GM18907 (cell line): Measurements from ENCODE around the gene ITPK1.

ENCODE experiments used
- ATAC-seq: cut with Tn5 transposase; IDR thresholded peaks from one replicate; pipeline ENCODE4 v1.9.1; 2021; ENCODE audit warnings: mild to moderate bottlenecking, moderate library complexity; ENCODE audit not compliant: unreplicated experiment

The ITPK1 gene

DNA sequence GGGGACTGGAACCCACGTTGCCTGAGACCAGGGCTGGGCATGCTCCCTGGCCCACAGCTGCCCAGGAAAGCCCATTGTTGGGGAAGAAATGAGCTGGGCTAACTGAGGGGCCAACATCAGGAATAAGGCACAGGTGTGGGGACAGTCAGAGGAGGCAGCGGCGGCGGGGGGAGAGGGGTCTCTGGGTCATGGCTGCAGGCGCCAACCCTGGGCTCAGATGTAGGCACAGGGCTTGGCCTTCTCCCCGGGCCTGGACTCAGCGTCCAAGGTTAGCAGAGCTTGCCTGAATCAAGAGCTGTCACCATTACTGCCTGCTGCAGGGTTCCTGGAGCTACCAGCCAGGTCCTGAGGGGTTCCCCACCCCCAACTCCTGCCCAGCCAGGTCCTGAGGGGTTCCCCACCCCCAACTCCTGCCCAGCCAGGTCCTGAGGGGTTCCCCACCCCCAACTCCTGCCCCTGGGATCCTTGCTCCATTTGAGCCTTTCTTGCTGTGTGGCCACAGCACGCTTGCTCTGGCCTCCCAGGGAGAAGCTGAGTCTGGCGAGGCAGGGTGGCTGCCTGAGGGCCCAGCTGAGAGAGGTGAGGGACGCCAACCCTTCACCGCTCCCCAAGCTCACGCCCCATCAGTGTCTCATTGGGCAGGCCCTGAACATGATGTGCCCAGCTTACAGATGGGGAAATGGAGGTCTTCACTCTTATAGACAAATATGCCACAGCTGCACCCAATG is 186.6 kb downstream of the ITPK1 start:
- no peak for ATAC-seq

DNA sequence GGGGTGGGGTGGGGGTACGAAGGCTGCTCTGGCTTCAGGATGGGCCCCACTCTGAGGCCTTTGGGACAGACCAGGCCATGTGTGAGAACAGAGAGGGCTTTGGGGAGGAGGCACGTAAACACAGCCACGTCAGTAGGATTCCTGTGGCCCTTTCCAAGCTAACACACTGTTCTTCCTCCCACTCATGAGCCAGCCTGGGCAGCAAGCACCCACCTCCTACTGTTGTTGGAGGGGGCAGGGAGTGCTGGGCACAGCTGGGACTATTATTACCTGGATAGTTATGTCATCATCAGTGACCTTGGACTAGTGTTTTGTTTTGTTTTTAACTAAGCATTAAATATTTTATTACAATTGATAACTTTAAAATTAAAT is 187.5 kb downstream of the ITPK1 start:
- no peak for ATAC-seq

DNA sequence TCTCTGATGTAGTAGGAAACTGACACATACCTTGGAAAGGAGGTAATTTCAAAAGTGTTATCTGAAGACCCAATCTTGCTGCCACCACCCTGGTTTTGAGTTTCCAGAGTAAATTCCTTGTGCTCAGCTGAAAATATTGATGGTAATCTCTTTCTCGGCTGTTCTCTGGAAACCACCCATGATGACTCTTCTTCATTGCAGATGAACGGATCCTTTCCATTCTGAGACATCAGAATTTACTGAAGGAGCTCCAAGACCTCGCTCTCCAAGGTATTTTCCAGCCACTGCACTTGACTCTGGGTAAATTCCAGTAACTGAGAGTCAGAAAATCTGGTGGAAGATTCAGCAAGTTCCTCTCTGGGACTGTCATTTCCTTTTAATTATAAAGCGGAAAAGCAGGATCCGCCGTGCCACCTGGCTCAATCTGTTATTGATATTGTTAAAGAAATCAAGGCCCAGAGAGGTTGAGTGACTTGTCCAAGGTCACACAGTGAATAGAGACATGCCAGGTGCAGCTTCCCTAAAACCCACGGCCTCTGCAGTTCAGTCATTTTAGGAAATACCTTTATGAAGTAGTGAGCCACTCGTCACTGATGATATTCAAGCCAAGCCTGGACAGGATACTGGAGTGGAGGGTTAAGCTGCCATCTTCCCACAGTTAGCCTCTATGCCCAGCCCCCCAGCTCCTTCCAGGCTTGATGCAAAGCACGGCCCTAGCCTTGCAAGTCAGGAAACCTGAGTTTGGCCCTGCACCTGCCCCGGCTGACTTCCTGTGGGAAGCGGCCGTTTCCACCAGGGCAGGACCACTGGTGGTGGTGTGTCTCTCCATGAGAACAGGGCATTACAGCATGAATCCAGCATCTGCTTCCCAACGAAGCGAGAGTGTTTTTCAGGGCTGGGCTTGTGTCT is 188.1 kb downstream of the ITPK1 start:
- ATAC-seq: no peak

DNA sequence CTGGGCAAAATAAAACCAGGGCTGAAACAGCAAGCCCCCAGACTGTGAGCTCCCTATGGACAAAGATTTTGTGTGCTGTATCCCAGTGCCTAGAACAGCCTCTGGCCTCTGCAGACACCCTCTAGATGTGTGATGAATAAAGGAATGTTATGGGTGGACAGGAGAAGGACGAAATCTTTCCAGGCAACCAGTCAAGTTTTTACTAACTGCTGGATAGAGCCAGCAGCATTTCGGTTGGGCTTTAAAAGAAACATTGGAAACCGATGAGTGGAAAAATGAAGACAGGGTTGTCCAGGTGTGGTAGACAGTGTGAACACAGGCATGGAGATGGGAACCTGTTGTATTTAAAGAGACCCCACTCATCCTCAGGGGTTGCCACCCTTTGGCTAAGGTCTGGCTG is 188.8 kb downstream of the ITPK1 start:
- ATAC-seq: no peak

DNA sequence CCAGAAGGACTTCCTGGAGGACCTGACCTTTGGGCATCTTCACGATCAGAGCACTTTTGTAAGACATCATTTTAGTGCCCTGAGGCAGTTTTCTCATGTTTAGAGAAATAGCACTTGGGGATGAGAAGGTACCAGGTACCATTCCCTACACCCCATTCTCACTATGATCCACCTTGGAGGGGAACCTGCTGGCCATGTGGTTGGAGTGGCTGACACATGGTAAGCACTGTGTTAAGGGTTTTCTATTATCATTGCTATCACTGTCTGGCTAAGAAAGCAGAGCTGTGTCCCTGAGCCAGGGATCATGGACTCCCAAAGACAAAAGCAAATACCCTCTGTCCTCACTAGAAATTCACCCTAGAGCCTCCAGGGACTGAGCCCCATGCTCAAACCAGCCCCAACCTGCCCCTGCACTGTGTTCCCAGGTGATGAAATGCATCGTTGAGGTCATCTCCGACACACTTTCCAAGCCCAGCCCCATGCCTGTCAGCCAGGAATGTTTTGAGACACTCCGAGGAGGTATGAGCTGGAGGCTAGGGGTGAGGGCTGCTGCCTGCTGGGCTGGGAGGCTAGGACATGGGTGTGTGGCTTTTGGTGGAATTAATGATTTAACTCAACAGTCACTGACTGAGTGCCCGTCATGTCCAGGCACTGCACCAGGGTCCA is 189.4 kb downstream of the ITPK1 start:
- ATAC-seq: no peak

DNA sequence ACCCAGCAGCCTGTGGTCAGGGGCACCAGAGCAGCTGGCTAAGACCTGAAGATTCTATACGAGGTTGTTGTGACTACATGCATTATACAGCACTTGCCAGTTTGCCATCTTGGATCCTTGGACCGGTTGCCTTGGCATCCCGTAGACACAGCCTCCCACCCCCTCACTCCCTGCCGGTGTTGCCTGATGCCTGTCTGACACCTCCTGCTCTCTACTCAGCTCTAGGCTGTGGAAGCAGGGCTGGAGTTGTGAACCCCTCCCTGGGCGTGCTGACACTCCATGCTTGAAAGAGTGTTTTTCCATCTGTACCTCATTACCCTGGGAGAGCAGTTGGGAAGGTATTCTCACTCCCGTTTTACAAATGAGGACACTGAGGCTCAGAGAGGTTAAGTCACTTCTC is 190.3 kb downstream of the ITPK1 start:
- no peak for ATAC-seq

DNA sequence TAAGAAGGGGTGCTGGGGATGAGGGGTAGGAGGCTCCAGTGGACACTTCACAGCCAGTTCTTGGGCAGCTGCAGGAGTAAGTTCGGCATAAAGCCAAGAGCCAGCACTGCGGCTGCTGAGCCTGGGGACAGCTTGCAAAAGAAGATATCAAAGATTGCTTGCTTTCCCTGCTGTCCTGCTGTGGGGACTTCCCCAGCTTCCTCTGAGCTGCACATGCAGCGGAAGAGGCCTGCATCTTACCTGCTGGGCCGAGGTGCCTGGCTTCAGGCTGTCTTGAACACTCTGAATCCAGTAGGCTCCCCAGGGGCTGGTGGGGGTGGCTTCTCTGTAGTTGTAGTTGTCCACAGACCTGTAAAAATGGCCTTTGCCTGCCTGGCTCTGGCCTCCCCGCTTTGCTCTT is 191.5 kb downstream of the ITPK1 start:
- no peak for ATAC-seq

DNA sequence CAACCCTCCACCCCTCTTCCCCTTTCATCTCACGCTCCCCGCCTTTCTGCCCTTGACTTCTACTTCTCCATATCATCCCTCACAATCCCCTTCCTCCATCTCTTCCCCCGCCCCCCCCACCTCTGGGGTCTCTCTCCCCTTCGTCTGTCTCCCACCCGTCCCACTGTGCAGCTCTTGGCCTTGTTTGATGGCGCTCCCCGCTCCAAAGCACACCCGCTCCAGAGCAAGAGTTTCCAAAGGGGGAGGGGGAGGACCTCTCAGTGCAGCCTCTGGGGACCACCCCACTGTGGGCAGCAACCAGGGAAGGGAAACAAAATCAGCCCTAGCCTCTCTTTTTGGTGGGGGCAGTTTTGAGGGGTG is 192.0 kb downstream of the ITPK1 start:
- ATAC-seq: no peak

DNA sequence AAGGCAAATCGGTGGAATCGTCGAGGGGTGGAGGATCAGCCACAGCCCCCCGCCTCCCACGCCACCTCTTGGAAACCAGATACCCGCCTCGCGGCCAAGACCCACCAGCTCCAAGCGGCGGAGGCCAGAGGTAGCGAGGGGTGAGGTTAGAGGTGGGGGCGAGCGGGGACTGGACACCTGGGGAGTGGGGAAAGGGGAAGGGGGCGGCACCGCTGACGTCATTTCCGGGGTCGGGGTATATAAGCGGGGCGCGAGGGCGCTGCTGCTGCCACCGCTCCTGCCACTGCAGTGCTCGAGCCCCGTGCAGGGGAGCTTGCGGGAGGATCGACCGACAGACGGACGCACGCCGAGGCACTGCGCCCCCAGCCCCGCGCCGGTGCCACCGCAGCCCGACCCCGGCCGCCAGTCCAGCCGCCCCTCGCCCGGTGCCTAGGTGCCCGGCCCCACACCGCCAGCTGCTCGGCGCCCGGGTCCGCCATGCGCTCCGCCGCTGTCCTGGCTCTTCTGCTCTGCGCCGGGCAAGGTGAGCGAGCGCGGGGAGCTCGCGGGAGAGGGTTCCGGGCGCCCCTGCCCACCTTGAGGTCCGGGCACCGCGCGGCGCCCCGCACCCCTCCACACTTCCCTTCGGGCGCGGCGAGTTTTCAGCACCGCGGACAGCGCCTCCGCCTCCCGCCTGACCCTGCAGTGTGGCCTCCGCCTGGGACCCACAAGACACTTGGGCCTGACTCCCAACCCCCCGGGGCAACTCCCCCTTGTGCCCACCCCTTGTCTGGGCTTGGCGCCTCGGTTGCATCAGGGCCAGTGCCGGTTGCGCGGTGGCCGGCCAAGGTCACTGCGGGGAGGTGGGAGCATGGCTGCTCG is 192.6 kb downstream of the ITPK1 start, which contains the start of gene CHGA:
Gene CHGA (plus strand): TSS at position 268 of the 861 bp plus-strand sequence. CDS start 210 bp downstream, at position 478.
- no peak for ATAC-seq

DNA sequence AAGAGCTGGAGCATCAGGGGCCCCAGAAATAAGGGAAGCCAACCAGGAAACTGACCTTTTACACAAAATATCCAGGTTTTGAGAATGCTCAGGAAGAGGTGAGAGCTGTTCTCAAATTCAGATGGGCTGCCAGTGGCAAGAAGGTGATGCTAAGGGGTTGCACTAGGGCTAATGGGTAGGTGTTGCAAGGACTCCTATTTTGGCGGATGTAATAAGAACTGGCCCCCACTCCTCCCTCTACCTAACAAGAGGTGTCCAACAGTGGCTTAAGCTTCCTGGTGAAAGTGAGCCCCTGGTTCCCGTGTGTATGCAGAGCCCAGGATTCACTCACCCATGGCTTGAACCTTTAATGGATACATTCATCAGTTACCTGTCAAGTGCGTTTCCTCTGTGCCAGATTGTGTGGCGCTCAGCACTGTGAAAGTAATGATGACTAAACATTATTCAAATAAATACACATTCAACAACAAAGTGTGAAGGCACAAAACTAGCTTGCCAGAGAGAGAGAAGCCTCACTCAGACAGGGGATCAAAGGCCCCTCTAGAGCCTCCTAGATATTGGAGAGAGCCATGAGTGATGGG is 193.5 kb downstream of the ITPK1 start:
- no peak for ATAC-seq

DNA sequence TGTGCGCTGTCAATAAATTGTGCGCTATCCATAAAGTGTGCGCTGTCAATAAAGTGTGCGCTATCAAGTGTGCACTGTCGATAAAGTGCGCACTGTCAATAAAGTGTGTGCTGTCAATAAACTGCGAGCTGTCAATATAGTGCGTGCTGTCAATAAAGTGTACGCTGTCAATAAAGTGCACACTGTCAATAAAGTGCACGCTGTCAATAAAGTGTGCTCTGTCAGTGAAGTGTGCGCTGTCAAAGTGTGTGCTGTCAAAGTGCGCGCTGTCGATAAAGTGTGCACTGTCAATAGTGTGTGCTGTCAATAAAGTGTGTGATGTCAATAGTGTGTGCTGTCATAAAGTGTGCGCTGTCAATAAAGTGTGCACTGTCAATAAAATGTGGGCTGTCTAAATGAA is 195.7 kb downstream of the ITPK1 start:
- ATAC-seq: no peak

DNA sequence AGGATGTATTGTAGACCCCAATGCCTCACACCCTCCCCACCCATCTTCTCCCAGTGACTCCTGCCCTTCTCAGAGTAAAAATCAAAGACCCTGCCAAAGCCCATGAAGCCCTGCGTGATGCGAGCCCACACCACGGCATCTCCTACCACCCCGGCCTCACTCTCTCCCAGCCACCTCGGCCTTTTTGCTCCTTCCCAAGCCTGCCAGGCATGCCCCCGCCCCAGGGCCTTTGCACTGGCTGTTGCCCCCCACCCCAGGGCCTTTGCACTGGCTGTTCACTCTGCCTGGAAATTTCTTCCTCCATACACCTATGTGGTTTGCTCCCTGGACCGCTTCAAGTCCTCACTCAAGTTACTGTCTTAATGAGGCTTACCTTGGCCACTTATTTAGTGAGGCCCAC is 197.8 kb downstream of the ITPK1 start:
- no peak for ATAC-seq

DNA sequence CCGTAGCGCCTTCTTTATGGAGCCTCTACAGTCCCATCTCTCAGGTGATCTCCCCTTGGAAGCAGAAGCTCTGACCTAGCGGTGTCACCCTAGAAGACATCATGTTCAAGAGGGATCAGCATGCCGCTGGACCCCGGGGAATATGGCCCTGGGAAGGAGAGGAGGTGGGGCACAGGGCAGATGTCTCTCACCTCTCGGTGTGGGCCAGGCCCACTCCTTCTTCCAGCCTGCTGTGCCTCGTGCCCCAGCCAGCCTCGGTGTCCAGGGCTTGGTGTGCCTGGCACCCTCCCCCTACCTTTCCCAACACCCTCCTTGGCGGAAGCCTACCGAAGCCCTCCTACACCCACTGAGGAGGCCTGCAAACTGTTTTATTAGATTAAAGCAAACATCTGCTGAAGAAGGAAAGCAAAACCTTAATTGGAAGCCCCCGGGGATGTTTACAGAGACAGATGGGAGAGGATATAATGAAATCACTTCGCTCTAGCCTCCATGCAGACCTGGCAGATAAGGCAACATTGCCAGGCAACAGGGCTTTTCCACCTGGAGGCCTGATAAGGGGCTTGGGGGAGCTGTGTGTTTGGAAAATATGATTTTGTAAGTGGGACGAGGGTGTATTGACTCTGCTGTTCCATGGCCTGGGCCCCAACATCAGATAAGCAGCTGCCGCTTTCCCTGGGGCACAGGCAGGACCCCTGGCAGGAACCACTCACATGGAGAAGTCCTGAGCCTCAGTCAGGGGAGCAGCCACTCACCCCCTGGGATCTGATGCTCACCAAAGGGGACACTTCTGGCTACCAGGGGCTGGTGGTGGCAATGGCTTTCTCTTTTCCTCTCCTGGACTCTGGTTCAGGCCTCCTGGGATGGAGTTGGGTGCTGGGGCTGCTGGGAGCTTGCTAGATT is 198.4 kb downstream of the ITPK1 start:
- ATAC-seq: no peak

DNA sequence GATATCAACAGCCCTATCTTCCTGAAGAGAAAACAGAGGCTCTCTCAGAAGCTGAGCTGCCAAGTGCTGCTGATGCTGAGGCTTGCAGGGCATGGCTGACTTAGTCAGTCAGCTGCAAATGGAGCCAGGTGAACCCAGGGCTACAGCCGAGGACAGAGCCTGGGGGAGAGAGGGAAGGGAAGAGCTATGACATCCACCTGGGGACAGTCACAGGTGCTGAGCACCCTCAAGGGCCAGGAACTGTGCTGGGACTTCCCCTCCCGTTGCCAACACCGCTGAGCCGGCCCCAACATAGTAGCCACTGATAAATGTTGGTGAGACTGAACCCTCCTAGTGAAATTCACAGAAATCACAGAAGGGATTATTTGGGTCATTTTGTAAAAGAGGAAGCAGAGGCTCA is 199.5 kb downstream of the ITPK1 start:
- no peak for ATAC-seq

DNA sequence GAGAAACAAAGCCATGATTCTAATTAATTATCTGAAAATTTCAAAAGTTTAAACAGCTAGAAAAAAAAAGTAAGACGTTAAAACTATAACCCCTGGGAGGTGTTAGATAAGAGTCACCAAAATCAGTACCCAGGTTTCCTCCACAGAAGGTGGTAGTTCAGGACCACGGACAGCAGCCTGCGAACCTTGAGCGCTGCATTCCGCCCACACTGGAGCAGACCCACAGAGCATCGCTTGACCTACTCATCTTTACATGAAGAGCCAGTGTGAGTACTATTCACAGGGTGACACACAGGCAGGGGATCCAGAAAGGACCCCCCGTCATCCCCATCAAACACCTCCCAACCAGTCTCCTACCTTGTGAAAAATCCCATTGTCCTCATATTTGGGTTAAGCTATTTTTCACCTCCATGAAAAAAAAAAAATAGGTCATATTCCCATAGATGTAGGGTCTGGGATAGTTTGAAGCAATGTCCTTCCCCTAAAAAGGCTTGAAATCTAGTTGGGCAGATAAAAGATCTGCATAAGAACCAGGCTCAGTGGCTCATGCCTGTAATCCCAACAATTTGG is 201.6 kb downstream of the ITPK1 start:
- ATAC-seq: no peak

DNA sequence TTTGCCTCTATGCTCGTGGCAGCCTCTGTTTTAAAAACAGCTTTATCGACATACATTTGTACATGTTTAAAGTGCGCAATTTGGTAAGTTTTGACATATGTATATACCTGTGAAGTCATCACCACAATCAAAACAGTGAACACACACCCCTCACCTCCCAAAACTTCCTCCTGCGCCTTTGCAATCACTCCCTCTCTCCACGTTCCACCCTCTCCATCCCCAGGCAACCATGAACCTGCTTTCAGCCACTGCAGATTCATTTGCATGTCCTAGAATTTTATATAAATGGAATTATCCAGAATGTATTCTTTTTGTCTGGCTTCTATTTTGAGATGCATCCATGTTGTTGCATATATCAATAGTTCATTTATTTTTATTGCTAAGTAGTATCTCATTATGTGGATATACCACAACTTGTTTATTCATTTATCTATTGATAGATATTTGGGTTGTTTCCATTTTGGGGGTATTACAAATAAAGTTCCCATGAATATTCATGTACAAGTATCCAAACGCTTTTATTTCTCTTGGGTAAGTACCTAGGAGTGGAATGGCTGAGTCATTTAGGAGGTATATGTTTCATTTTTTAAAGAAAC is 208.3 kb downstream of the ITPK1 start:
- no peak for ATAC-seq

DNA sequence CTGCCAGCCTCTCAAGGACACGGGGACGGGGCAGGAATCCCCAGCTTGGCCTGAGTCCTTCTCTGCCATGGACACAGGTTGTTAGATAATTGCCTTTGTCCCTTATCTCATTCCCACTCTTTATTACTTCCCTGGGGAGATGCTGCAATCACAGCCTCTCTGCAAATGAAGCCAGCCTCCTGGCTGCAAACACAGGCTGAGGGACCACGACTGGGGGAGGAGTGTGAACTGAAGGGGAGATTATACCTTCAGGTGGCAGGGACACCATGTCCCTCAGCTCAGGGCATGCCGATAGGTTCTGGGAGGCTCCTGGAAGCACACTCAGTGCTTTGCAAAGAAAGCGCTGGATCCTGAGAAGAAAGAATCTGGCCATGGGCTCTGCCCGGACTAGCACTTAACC is 208.9 kb downstream of the ITPK1 start:
- ATAC-seq: no peak

DNA sequence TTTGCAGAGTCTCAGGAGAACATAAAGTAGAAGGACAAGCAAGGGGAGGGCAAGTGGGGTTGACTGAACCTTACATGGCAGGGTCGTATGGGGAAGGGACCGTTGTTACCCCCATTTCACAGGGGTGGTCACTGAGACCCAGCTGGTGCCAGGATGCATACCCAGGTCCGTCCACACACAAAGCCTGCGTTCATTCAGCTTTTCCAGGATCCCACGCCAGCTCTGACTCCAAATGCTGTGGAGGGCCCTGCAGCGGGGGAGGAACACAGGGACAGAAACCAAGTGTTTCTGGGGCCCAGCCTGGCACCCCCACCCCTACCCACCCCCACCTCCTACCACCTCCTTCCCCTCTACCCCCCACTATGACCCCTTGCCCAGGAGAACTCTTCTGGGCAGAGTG is 209.3 kb downstream of the ITPK1 start:
- no peak for ATAC-seq

DNA sequence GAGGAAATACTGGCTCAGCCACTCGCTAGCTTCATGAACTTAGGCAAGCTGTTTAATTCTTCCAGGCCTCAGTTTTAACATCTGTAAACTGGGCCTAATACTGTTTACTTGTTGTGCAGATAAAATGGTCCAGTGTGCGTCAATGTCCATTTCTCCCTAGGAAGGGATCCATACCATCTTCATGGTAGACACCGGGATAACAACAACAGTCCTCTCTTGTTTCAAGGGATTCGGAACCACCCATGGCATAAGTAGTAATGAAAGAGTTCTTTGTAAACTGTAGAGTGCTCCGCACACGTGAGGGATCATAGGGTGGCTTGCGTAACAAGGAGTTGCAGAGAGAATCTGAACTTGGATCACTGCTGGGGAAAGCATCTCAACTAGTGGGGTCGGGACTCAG is 210.1 kb downstream of the ITPK1 start:
- no peak for ATAC-seq
